DND-41 (cell line): ENCODE measurements around the gene SGIP1.

Experiments
- ATAC-seq: fragments of 200-7000 bp; cut with Tn5 transposase; 3 replicates; pipeline ENCODE4 v1.9.1; 2021; ENCODE audit warnings: low read depth; ENCODE audit not compliant: insufficient read depth
- DNase-seq: peaks from one replicate; pipeline ENCODE4 v3.0.0-alpha.2; 2020
- H2AFZ ChIP-seq: 2 replicates; pipeline ENCODE4 v1.6.0; 2012; ENCODE audit warnings: low read depth, low read length
- H3K27ac ChIP-seq: 2 replicates; pipeline ENCODE4 v1.5.1; 2012; ENCODE audit warnings: low read length, inconsistent platforms
- H3K27me3 ChIP-seq: fragments of 200-600 bp; sonication (generic); 2 replicates; pipeline ENCODE4 v1.6.0; 2012; ENCODE audit warnings: low read length, mild to moderate bottlenecking, inconsistent platforms; ENCODE audit not compliant: insufficient read depth, poor library complexity
- H3K36me3 ChIP-seq: 2 replicates; pipeline ENCODE4 v1.5.1; 2012; ENCODE audit warnings: low read length, inconsistent platforms; ENCODE audit not compliant: insufficient read depth
- H3K4me1 ChIP-seq: 2 replicates; pipeline ENCODE4 v1.5.1; 2012; ENCODE audit warnings: mild to moderate bottlenecking, low read length; ENCODE audit not compliant: insufficient read depth
- H3K4me2 ChIP-seq: 2 replicates; pipeline ENCODE4 v1.6.0; 2012; ENCODE audit warnings: mild to moderate bottlenecking, moderate library complexity, low read length, inconsistent platforms; ENCODE audit not compliant: insufficient read depth
- H3K4me3 ChIP-seq, 2 experiments: fragments of 200-600 bp in 1 of 2; shearing (Covaris generic) in 1 of 2; 2 replicates each; pipeline ENCODE4 v1.5.1; 2012 to 2016; ENCODE audit warnings: inconsistent platforms in 2 of 2, low read length in 2 of 2, mild to moderate bottlenecking in 2 of 2, low read depth in 1 of 2, moderate library complexity in 1 of 2
- H3K79me2 ChIP-seq: 2 replicates; pipeline ENCODE4 v1.6.0; 2012; ENCODE audit warnings: low read length, inconsistent platforms; ENCODE audit not compliant: insufficient read depth
- H3K9ac ChIP-seq: 2 replicates; pipeline ENCODE4 v1.6.0; 2012; ENCODE audit warnings: low read depth, mild to moderate bottlenecking, inconsistent platforms, low read length, moderate library complexity
- H3K9me3 ChIP-seq: 2 replicates; pipeline ENCODE4 v1.5.1; 2012; ENCODE audit warnings: low read length, moderate library complexity, mild to moderate bottlenecking, inconsistent platforms; ENCODE audit not compliant: insufficient read depth, severe bottlenecking
- H4K20me1 ChIP-seq: 2 replicates; pipeline ENCODE4 v1.6.0; 2012; ENCODE audit warnings: low read length; ENCODE audit not compliant: insufficient read depth
- EZH2 ChIP-seq: IDR thresholded peaks from 3 replicates; pipeline ENCODE4 v1.6.1; 2012; ENCODE audit warnings: borderline replicate concordance, low read depth, mild to moderate bottlenecking, moderate library complexity, low read length, inconsistent platforms; ENCODE audit not compliant: severe bottlenecking
- TF ChIP-seq, protein P1 (sequence below): IDR thresholded peaks from 2 replicates; pipeline ENCODE4 v1.5.1; 2012; ENCODE audit warnings: borderline replicate concordance, low read length, moderate library complexity, mild to moderate bottlenecking; ENCODE audit not compliant: poor library complexity, severe bottlenecking; ENCODE audit errors: extremely low read depth

Gene SGIP1

GRCh38 chr1:66546047-66546810 is 12.3 kb downstream of the SGIP1 start:
- H3K9me3 ChIP-seq: no peaks in the 10 kb centered on the region
- no peaks in the 10 kb centered on the region for H3K36me3 ChIP-seq
- H3K4me3 ChIP-seq: no peak overlapping the region
- H3K4me1 ChIP-seq: no peaks in the 10 kb centered on the region
- no peak for DNase-seq
- H2AFZ ChIP-seq: no peak overlapping the region
- TF ChIP-seq, protein P1, sequence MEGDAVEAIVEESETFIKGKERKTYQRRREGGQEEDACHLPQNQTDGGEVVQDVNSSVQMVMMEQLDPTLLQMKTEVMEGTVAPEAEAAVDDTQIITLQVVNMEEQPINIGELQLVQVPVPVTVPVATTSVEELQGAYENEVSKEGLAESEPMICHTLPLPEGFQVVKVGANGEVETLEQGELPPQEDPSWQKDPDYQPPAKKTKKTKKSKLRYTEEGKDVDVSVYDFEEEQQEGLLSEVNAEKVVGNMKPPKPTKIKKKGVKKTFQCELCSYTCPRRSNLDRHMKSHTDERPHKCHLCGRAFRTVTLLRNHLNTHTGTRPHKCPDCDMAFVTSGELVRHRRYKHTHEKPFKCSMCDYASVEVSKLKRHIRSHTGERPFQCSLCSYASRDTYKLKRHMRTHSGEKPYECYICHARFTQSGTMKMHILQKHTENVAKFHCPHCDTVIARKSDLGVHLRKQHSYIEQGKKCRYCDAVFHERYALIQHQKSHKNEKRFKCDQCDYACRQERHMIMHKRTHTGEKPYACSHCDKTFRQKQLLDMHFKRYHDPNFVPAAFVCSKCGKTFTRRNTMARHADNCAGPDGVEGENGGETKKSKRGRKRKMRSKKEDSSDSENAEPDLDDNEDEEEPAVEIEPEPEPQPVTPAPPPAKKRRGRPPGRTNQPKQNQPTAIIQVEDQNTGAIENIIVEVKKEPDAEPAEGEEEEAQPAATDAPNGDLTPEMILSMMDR: no peak
- no peak for TF ChIP-seq EZH2
- peaks cover 3% of the 10 kb centered on the region for H3K27me3 ChIP-seq
- H3K79me2 ChIP-seq: no peaks in the 10 kb centered on the region
- no peaks in the 10 kb centered on the region for H4K20me1 ChIP-seq
- H3K9ac ChIP-seq: no peak overlapping the region
- no peak overlapping the region for H3K27ac ChIP-seq
- H3K4me2 ChIP-seq: no peak overlapping the region
- no peak for ATAC-seq

DNA sequence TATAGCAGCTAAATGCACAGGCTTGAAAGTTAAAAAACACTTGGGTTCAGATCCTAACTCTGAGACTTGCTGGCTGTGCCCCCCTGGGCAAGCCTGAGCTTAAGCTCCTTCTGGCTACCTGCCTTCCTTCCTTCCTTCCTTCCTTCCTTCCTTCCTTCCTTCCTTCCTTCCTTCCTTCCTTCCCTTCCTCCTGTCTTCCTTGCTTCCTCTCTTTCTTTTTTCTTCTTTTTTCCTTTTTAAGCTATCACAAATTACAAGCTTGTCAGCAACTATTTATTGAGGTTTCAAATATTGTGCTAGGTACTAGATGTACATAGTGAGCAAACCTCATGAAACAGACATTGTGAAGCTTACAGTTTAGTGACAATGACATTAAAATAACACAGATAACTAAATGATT is 15.1 kb downstream of the SGIP1 start:
- TF ChIP-seq, protein P1: no peak
- no peak for TF ChIP-seq EZH2
- H2AFZ ChIP-seq: no peak overlapping the region
- no peaks in the 10 kb centered on the region for H3K36me3 ChIP-seq
- H3K9ac ChIP-seq: no peak overlapping the region
- no peak overlapping the region for H3K27ac ChIP-seq
- no peaks in the 10 kb centered on the region for H3K4me1 ChIP-seq
- H4K20me1 ChIP-seq: no peaks in the 10 kb centered on the region
- peaks cover 3% of the 10 kb centered on the region for H3K27me3 ChIP-seq
- H3K4me3 ChIP-seq: no peak overlapping the region
- no peaks in the 10 kb centered on the region for H3K9me3 ChIP-seq
- no peaks in the 10 kb centered on the region for H3K79me2 ChIP-seq
- ATAC-seq (no peak), DNase-seq (no peak)
- no peak overlapping the region for H3K4me2 ChIP-seq

DNA sequence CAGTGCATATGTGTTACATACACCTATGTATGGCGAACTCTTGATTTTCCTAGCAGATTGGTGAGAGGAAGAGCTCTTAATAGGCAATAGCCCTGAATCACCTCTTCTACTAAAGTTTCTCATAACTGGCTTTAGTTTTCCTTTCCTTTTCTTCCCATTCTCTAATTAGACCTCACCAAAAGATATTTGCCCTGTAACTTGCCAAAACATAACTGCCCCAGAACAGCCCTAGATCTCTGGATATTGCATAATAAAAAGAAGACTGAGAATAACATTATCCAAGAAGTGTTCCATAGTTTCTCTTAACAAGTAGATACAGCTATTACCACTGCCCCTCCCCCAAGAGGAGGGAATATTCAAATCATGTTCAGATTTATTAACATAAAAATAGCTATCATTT is 16.3 kb downstream of the SGIP1 start:
- DNase-seq (no peak), ATAC-seq (no peak)
- Histone ChIP-seq H3K9ac (no peak overlapping the region), H3K9me3 (no peaks in the 10 kb centered on the region), H3K4me1 (no peaks in the 10 kb centered on the region), H2AFZ (no peak overlapping the region), H3K27me3 (peaks cover 3% of the 10 kb centered on the region), H3K4me2 (no peak overlapping the region), H3K27ac (no peak overlapping the region), H4K20me1 (no peaks in the 10 kb centered on the region), H3K4me3 (no peak overlapping the region), H3K36me3 (no peaks in the 10 kb centered on the region), H3K79me2 (no peaks in the 10 kb centered on the region)
- TF ChIP-seq, protein P1: no peak
